IMR-90 (cell line): ENCODE results near the gene SYPL1. TPM values are rescaled to one million over a fixed set of nuclear protein-coding genes. Genes with fewer than 3 reads are reported as not detected.

Experiments
- ATAC-seq: fragments of 200-7000 bp; cut with Tn5 transposase; 2 replicates; pipeline ENCODE4 v1.9.1; 2020; ENCODE audit warnings: low read depth, mild to moderate bottlenecking, moderate library complexity
- BruUV-seq: library from RNA; stranded (reverse); fragments of 400-500 nt; replicated peaks from 2 replicates; lab custom pipeline; 2021; lab: Mats Ljungman, UMichigan
- CTCF ChIA-PET: fragments of 300-600 bp; formaldehyde crosslinking; extraction: SDS; loops from one replicate; lab custom pipeline; 2021; ENCODE audit warnings: antibody characterized with exemption; lab: Yijun Ruan, JAX
- POLR2A ChIA-PET: fragments of 300-600 bp; sonication (Branson Sonifier 250); formaldehyde crosslinking; loops from one replicate; lab custom pipeline; 2022; ENCODE audit warnings: antibody characterized with exemption; ENCODE audit not compliant: unreplicated experiment; lab: Charles Lee
- DNase-seq: peaks from one replicate; pipeline ENCODE4 v3.0.0; 2013
- H2AFZ ChIP-seq: replicated peaks from 2 replicates; pipeline ENCODE3; 2013; ENCODE audit warnings: low read length, mild to moderate bottlenecking; ENCODE audit not compliant: poor library complexity
- H2AK5ac ChIP-seq: 2 replicates; pipeline ENCODE4 v1.6.1; 2013; ENCODE audit warnings: low read depth, low read length, inconsistent platforms
- H2AK9ac ChIP-seq: replicated peaks from 2 replicates; pipeline ENCODE3; 2013; ENCODE audit warnings: mild to moderate bottlenecking, low read depth, low read length, moderate library complexity; ENCODE audit not compliant: poor library complexity
- H2BK120ac ChIP-seq: 2 replicates; pipeline ENCODE4 v1.6.1; 2013; ENCODE audit warnings: low read depth, low read length, inconsistent platforms
- H2BK15ac ChIP-seq: 3 replicates; pipeline ENCODE4 v1.6.1; 2013; ENCODE audit warnings: low read depth, low read length, inconsistent platforms
- H2BK20ac ChIP-seq: 2 replicates; pipeline ENCODE4 v1.6.1; 2013; ENCODE audit warnings: low read depth, mild to moderate bottlenecking, inconsistent platforms, low read length, moderate library complexity
- H2BK5ac ChIP-seq: 2 replicates; pipeline ENCODE4 v1.6.1; 2013; ENCODE audit warnings: mild to moderate bottlenecking, low read depth, low read length, inconsistent platforms; ENCODE audit not compliant: poor library complexity, severe bottlenecking
- H3K14ac ChIP-seq: replicated peaks from 2 replicates; pipeline ENCODE4 v1.6.1; 2013; ENCODE audit warnings: low read depth, low read length, inconsistent platforms
- H3K18ac ChIP-seq: 2 replicates; pipeline ENCODE4 v1.6.1; 2013; ENCODE audit warnings: low read depth, low read length, control low read depth
- H3K23ac ChIP-seq: 2 replicates; pipeline ENCODE4 v1.6.1; 2013; ENCODE audit warnings: low read depth, low read length, inconsistent platforms
- H3K27ac ChIP-seq: 2 replicates; pipeline ENCODE4 v1.5.1; 2013; ENCODE audit warnings: mild to moderate bottlenecking, control low read depth, low read length; ENCODE audit not compliant: insufficient read depth
- H3K27me3 ChIP-seq: 2 replicates; pipeline ENCODE4 v1.6.1; 2013; ENCODE audit warnings: low read length; ENCODE audit not compliant: control insufficient read depth, insufficient read depth
- H3K36me3 ChIP-seq: 2 replicates; pipeline ENCODE4 v1.6.1; 2013; ENCODE audit warnings: low read length, mixed read lengths; ENCODE audit not compliant: control insufficient read depth, insufficient read depth
- H3K4ac ChIP-seq: 2 replicates; pipeline ENCODE4 v1.6.1; 2013; ENCODE audit warnings: low read depth, low read length, inconsistent platforms
- H3K4me1 ChIP-seq: 2 replicates; pipeline ENCODE4 v1.6.1; 2013; ENCODE audit warnings: low read length, mixed read lengths; ENCODE audit not compliant: control insufficient read depth, insufficient read depth
- H3K4me2 ChIP-seq: 2 replicates; pipeline ENCODE4 v1.6.1; 2013; ENCODE audit warnings: low read depth, mild to moderate bottlenecking, control low read depth, low read length, moderate library complexity
- H3K4me3 ChIP-seq: 2 replicates; pipeline ENCODE4 v1.5.1; 2013; ENCODE audit warnings: low read depth, mild to moderate bottlenecking, control low read depth, low read length, moderate library complexity; ENCODE audit not compliant: insufficient read depth
- H3K56ac ChIP-seq: 2 replicates; pipeline ENCODE4 v1.6.1; 2013; ENCODE audit warnings: low read length, inconsistent platforms; ENCODE audit not compliant: insufficient read depth; ENCODE audit errors: extremely low read depth
- H3K79me1 ChIP-seq, 2 experiments: 2 replicates each; pipeline ENCODE4 v1.6.1; 2013; ENCODE audit warnings: low read length in 2 of 2, inconsistent platforms in 1 of 2, low read depth in 1 of 2
- H3K9ac ChIP-seq: 2 replicates; pipeline ENCODE4 v1.6.1; 2013; ENCODE audit warnings: low read depth, low read length, control low read depth
- H3K9me1 ChIP-seq: 2 replicates; pipeline ENCODE4 v1.6.1; 2013; ENCODE audit warnings: low read length, inconsistent platforms; ENCODE audit not compliant: insufficient read depth
- H3K9me3 ChIP-seq: 2 replicates; pipeline ENCODE4 v1.6.1; 2013; ENCODE audit warnings: low read length; ENCODE audit not compliant: control insufficient read depth, insufficient read depth
- H4K20me1 ChIP-seq: 2 replicates; pipeline ENCODE4 v1.6.1; 2013; ENCODE audit warnings: low read length, inconsistent platforms; ENCODE audit not compliant: insufficient read depth
- H4K5ac ChIP-seq: 2 replicates; pipeline ENCODE4 v1.6.1; 2013; ENCODE audit warnings: mild to moderate bottlenecking, low read depth, low read length, control low read depth
- H4K8ac ChIP-seq, 2 experiments: 2 replicates each; pipeline ENCODE4 v1.6.1; 2013; ENCODE audit warnings: low read depth in 2 of 2, low read length in 2 of 2, control low read depth in 1 of 2, inconsistent platforms in 1 of 2
- H4K91ac ChIP-seq: 2 replicates; pipeline ENCODE4 v1.6.1; 2013; ENCODE audit warnings: low read depth, low read length, inconsistent platforms; ENCODE audit not compliant: insufficient read depth
- BHLHE40 ChIP-seq: fragments of 150-350 bp; IDR thresholded peaks from 2 replicates; pipeline ENCODE4 v1.6.1; 2016; ENCODE audit warnings: mild to moderate bottlenecking, low read depth, low read length
- CHD1 ChIP-seq: IDR thresholded peaks from 2 replicates; pipeline ENCODE4 v1.6.1; 2012; ENCODE audit warnings: low read depth, low read length, improper control_type of control experiment
- FOS ChIP-seq: fragments of 150-350 bp; IDR thresholded peaks from 2 replicates; pipeline ENCODE4 v1.6.1; 2016; ENCODE audit warnings: low read depth, low read length
- MXI1 ChIP-seq: IDR thresholded peaks from 2 replicates; pipeline ENCODE4 v1.6.1; 2012; ENCODE audit warnings: low read depth, mild to moderate bottlenecking, low read length, moderate library complexity, borderline replicate concordance
- NFE2L2 ChIP-seq: fragments of 150-350 bp; IDR thresholded peaks from 2 replicates; pipeline ENCODE4 v1.6.1; 2016; ENCODE audit warnings: low read depth, mild to moderate bottlenecking, low read length
- RAD21 ChIP-seq: IDR thresholded peaks from 2 replicates; pipeline ENCODE4 v1.6.1; 2012; ENCODE audit warnings: low read length, improper control_type of control experiment
- RCOR1 ChIP-seq: IDR thresholded peaks from 2 replicates; pipeline ENCODE4 v1.6.1; 2012; ENCODE audit warnings: mild to moderate bottlenecking, low read length, improper control_type of control experiment; ENCODE audit not compliant: insufficient replicate concordance
- RFX5 ChIP-seq: IDR thresholded peaks from 2 replicates; pipeline ENCODE4 v1.8.0; 2012; ENCODE audit warnings: low read depth, mild to moderate bottlenecking, low read length, moderate library complexity
- WGBS, 2 experiments: methylation state at CpG; one replicate each; pipeline versions ENCODE4 v1.1.5 to v1.1.7; 2013; ENCODE audit warnings: missing lambda C conversion rate in 2 of 2; ENCODE audit not compliant: insufficient read length in 1 of 2; ENCODE audit errors: extremely low coverage in 2 of 2; 5-methylcytosine and 5-hydroxymethylcytosine counted together
- dilution Hi-C: fragments of 300-500 bp; cut with HindIII; formaldehyde crosslinking; loops from one replicate; pipeline ENCODE4 v1.14.3; 2018; ENCODE audit warnings: low sequenced_read_pairs; ENCODE audit not compliant: unreplicated experiment
- in situ Hi-C: fragments of 300-500 bp; cut with MboI; formaldehyde crosslinking; loops from 3 replicates; pipeline ENCODE4 v1.14.3; 2019; ENCODE audit warnings: low sequenced_read_pairs, inconsistent platforms, mixed read lengths
- intact Hi-C: fragments of 100-400 bp; cut with micrococcal nuclease; formaldehyde crosslinking; loops from 2 replicates; pipeline ENCODE4 v1.10.0; 2022
- polyA plus RNA-seq, 3 experiments: library from polyadenylated mRNA; depleted of rRNA; stranded (reverse); fragments of >200 nt; gene quantifications; 2 replicates each; pipeline ENCODE4 v1.2.3, GENCODE V29; 2012; ENCODE audit warnings: low replicate concordance in 1 of 3
- total RNA-seq: library from RNA; depleted of rRNA; stranded (reverse); fragments of >200 nt; gene quantifications from 2 replicates; pipeline ENCODE4 v1.2.3, GENCODE V29; 2012
- TF ChIP-seq, protein P1 (sequence below): fragments of 150-350 bp; IDR thresholded peaks from 2 replicates; pipeline ENCODE4 v1.6.1; 2017; ENCODE audit warnings: mild to moderate bottlenecking, antibody characterized with exemption, low read length, low read depth
- TF ChIP-seq, protein P2 (sequence below): fragments of 150-350 bp; IDR thresholded peaks from 2 replicates; pipeline ENCODE4 v1.6.1; 2016; ENCODE audit warnings: low read depth, mild to moderate bottlenecking, low read length, moderate library complexity, borderline replicate concordance

Gene SYPL1
- total and polyA plus RNA-seq, 2 of the 4 experiments (the other 2 are of a cell fraction): 19.0 to 45.0 TPM

DNA sequence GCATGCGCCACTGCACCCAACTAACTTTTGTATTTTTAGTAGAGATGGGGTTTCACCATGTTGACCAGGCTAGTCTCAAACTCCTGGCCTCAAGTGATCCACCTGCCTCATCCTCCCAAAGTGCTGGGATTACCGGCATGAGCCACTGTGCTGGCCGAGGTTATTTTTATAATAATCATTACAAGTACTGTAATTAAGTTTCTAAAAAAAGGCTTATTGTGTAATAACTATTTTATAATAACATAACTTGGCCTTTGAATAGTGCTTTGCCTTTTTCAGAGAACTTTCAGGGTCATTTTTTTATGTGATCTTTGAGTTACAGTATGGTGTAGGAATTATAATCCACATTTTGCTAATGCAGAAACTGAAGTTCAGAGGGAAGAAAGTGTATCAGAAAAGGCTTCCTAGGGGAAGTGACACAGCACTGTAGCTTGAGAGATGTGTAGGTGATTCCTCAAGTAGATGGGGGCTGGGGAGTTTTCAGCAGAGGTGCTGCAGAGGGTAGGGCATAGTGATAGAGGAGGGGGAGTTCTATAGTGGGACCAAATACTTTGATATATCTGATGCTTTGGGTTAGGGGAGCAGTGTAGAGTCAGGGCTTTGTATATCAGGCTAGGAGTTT, 9.2 kb upstream of the SYPL1 start:
- Histone ChIP-seq H4K8ac (no peak overlapping the region), H3K4ac (no peak overlapping the region), H3K4me3 (no peak overlapping the region), H3K56ac (no peak overlapping the region), H2AK9ac (no peak overlapping the region), H3K27me3 (peaks cover 1% of the 10 kb centered on the region; the same call in 1 of the 2 replicates), H3K27ac (no peak overlapping the region), H2AK5ac (no peak overlapping the region), H3K9ac (no peak overlapping the region), H2BK20ac (no peak overlapping the region), H4K91ac (no peak overlapping the region), H3K9me1 (no peaks in the 10 kb centered on the region), H3K9me3 (no peaks in the 10 kb centered on the region), H2BK5ac (no peak overlapping the region), H4K5ac (no peak overlapping the region), H3K4me1 (no peaks in the 10 kb centered on the region), H3K18ac (no peak overlapping the region), H2BK15ac (no peak overlapping the region), H2BK120ac (no peak overlapping the region), H3K4me2 (no peak overlapping the region), H4K20me1 (no peaks in the 10 kb centered on the region), H3K23ac (no peak overlapping the region), H3K79me1 (no peaks in the 10 kb centered on the region), H2AFZ (no peak overlapping the region), H3K36me3 (no peaks in the 10 kb centered on the region), H3K14ac (no peak overlapping the region)
- dilution Hi-C loops (no loop called here), in situ Hi-C loops (no loop called here), intact Hi-C loops (no loop called here)
- no TSS peak for BruUV-seq
- ChIA-PET POLR2A (no interaction called here), CTCF (interaction anchor here (1.0 kb wide), 1 partner anchor 32 kb away, joined by 3 read pairs; no protein-coding TSS in a partner anchor)
- DNase-seq: no peak
- WGBS, 2 experiments: no CpG with 5 or more reads among the region's 3 CpGs
- no peak for TF ChIP-seq RCOR1
- no peak for TF ChIP-seq BHLHE40
- TF ChIP-seq CHD1: no peak
- TF ChIP-seq MXI1: no peak
- TF ChIP-seq, protein P1, sequence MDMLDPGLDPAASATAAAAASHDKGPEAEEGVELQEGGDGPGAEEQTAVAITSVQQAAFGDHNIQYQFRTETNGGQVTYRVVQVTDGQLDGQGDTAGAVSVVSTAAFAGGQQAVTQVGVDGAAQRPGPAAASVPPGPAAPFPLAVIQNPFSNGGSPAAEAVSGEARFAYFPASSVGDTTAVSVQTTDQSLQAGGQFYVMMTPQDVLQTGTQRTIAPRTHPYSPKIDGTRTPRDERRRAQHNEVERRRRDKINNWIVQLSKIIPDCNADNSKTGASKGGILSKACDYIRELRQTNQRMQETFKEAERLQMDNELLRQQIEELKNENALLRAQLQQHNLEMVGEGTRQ: no peak
- TF ChIP-seq, protein P2, sequence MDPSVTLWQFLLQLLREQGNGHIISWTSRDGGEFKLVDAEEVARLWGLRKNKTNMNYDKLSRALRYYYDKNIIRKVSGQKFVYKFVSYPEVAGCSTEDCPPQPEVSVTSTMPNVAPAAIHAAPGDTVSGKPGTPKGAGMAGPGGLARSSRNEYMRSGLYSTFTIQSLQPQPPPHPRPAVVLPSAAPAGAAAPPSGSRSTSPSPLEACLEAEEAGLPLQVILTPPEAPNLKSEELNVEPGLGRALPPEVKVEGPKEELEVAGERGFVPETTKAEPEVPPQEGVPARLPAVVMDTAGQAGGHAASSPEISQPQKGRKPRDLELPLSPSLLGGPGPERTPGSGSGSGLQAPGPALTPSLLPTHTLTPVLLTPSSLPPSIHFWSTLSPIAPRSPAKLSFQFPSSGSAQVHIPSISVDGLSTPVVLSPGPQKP: no peak
- TF ChIP-seq NFE2L2: no peak
- TF ChIP-seq RAD21: no peak
- TF ChIP-seq FOS: no peak
- TF ChIP-seq RFX5: no peak
- no peak for ATAC-seq
